Suppressor macrophage (primary cell): ENCODE measurements around the gene OPHN1.

Experiments
- DNase-seq, 4 experiments: peaks; one replicate each; pipeline ENCODE4 v3.0.0-alpha.2; 2020 to 2022

The OPHN1 gene

DNA sequence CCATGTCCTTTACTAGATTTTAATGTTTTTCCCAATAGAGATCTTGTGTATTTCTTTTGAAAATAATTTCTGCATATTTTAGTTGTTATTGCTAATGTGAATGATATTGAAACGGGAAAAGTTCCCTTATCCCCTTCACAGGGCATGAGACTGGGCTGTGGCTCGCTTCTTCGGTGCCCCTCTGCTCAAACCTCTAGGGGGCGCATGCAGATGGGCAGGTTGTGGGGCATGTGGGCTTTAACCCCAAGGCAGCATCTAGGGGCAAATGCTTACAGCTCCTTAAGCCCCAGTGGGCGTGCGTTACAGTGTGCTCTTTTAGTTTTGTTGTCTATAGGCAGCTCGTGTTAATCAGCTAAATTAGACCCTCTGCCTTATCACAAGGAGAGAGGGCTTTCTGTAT lies 194.7 kb downstream of the OPHN1 start:
- peak in 3 of 4 experiments; percentile 5 to 34 (median 26) for DNase-seq

DNA sequence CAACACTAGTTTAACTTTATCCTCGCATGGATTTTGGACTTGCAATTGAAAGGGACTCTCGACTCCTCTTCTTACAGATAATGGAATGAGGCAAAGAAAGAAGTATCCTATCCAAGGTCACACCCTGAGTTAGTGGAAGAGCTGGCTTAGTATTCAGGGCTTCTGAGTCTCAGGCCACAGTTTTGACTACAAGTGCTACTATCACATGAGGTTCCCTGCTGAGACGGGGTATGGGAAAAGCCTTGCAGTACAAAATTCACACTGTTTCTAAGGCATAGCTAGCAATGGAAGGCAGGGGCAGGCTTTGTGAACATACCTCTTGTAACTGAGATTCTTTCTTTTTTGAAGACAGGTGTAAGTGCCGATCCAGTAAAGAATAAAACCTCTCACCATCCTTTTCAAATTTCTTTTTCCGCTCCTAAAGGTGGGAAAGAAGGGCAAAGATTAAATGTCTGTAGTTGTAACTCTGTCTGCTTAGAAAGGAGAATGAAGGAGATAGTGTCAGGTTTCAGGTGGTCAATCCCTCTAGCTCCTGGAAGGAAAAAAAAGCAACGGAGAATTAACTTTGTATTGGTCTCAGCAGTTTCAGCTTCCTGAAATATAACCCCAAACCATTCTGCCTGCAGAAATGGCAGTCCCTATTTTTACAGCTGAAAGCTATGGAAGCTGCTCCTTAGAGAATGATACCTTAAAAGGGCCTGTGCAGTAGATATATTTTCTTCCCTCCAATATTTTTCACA lies 199.0 kb downstream of the OPHN1 start:
- DNase-seq: no peak

DNA sequence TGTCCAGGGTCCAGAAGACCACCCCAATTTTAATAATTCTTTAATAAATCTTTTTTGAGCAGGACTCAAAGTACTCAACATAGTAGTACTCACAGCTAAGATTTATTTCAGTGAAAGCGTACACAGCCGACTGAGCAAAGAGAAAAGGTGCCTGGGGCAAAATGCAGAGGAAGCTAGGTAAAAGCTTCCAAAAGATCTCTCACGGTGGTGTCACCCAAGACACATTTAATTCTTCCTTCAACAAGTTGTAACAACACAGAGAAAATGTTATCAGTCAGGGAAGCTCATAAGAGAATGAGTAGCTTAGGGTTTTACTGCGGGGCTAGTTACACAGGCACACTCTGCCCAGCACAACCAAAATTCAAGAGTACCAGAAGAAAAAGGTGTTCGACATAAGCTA lies 201.1 kb downstream of the OPHN1 start:
- no peak for DNase-seq

DNA sequence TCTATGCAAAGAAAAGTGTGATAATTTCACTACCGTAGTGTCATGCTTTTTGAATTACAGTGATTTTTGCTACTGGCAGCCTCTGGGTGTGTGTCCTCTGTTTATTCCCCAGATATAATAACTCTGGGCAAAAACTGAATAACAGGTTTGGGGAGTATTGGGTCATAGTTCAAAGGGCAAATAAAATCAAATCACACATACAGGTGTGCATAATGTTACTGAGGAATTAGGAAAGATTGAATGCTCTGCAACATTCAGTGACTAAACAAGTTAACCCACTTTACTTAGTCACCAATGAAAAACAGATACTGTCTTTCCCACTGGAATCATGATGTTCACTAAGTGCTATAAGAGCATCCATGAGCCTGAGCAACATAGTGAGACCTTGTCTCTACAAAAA lies 224.3 kb downstream of the OPHN1 start:
- no peak for DNase-seq

DNA sequence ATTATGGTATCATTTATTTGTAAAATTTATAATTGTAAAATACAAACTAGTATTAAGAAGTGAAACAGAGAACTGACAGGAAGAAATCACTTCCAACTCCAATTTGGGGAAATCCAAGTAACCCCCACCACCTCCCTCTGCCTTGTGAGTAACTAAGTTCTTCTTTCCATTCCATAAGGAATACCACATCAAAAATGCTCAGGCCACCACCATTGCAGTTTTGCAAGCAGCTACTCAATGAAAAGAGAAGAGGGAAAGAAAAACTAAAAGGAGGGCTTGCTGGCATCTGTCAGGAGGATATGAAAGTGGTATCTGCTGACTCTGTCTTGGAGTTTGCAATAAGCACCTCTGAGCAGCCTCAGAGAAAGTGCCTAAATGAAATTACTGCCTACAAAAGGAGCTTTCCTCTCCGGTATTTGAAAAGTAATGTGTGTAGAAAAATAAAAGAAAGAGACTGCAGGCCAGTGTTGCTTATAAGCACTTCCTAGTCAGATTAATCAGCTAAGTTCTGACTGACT lies 228.7 kb downstream of the OPHN1 start:
- peak; percentile 11 to 60 (median 55) for DNase-seq

DNA sequence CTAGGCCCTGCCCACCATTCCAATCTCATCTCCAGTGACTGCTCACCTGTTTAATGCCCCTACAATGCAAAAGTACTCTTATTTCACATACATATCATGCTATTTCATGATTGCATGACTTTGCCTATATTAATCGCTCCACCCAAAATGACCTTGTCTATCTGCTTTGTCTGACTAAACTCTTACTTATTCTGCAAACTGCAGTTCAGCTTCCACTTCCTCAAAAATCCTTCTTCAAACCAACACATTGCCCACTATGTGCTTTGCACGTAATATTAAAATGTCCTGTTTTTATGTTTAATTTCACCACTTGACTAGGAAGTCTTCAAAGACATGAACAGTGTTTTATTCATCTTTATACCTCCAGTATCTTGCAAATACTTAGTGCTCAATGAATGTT lies 229.6 kb downstream of the OPHN1 start:
- peak; percentile 19 to 64 (median 44) for DNase-seq

DNA sequence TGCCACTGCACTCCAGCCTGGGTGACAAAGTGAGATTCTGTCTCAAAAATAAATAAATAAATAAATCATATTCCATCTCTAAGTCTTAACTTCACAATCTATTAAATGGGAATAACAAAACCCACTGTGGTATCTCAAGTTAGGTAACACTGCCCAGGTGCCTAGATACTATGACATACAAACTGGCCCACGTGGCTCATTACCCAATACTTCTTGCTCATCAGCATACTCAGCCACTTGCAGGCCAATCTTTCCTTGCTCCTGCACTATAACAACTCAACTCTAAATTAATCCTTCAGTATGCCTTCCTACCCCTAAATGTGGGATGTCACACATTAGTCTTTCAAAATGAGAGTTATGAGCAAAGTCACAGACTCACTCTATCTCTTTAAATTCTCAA lies 230.1 kb downstream of the OPHN1 start:
- DNase-seq: peak in 3 of 4 experiments; percentile 17 to 30 (median 29)

DNA sequence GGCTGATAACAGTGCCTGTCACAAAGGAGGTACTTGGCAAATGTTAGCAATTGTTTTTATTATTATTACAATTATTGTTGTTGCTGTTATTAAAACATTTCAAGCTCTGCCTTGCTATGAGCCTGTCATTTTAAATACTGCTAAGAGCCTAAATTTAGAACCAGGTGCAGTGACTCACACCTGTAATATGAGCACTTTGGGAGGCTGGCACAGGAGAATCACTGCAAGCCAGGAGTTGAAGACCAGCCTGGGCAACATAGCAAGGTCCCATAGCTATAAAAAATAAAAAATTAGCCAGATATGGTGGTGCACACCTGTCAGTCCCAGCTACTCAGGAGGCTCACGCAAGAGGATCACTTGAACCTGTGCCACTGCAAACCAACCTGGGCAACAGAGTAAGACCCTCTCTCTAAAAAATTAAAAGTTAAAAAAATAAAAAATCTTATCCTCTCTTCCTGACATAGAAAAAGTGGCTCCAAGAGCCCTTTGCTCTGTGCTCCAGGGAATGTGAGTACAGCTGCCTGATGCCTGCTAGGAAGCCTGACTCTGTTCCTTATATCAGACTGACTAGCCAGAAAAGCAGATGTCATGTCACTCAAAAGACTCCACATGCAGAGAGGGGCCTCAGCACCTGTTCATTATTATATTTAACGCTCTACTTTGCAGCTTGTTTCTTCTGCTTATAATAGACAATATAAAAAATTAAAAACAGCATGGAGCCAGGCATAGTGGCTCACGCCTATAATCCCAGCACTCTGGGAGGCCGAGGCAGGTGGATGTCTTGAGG lies 234.0 kb downstream of the OPHN1 start:
- no peak for DNase-seq

DNA sequence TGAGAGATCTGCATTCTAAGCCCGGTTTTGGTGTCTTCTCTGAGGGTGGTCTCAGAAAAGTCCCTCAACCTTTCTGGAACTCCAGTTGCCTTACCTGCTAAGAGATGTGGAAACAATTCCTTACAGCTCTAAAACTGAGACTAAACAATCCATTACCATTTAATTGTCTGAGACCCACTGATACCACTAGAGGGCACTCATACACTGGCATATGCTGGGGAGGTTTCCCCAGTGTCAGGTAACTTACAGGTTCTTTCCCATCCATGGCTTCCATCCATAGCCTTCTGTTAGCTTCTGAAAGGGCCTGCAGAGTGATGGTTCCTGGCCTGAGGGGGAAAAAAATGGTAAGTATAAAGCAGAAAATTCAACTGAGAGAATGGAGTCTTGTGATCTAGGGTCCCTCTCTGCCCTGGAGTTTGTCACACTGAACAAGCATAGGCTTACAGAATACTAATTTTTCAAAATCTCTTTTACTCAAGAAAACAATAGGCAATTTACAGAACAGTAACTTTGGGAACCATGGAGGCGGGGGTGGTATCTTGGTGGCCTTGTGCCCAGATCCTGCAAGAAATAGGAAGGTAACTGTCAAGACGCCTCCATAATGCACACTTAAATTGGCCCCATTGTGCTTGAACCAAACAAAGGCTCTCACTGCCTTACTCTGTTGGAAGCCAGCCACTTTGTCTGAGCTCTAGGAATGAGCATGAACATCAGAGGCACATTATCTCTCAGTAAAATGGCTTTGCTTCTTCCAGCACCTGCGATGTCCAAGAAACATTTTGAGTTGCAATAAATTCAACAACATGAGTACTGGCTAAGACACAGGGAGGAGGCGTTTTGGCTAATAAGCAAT lies 236.1 kb downstream of the OPHN1 start:
- DNase-seq: peak; percentile 29 to 68 (median 48)

DNA sequence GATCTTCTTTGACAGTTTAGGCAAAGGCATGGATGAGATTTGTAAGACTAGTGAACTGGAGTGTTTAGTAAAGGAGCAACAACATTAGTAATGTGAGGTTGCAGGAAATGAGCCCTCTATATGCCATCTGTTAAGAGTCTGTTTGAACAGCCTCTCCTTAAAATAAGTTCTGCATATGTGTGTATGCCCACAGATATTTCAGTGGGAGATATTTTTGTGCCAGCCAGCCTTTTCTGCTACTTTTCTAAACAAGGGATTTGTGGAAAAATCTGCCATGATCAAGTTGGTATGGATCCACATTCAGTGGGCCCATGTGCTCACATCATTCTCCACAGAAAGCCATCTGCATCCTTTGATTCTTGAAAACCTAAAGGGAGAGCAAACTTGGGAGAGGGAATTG lies 237.7 kb downstream of the OPHN1 start:
- DNase-seq: no peak

DNA sequence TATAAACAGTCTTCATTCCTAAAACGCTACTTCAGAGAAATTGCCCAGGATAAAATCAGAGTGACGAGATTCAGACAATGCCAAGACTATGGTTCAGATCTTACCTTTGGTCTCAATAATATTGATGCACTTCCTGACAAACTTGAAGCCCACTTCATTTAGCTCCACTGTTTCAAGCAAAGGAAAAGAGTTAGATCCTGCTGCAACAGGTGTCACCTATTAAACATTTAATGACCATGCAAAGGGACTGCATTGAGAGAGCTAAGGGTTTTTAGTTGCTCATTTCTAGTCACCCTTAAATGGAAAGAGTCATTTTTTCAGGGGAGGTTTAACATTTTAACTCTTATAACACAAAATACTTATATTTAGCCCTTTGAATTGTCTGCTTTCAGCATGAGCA lies 239.5 kb downstream of the OPHN1 start:
- no peak for DNase-seq

DNA sequence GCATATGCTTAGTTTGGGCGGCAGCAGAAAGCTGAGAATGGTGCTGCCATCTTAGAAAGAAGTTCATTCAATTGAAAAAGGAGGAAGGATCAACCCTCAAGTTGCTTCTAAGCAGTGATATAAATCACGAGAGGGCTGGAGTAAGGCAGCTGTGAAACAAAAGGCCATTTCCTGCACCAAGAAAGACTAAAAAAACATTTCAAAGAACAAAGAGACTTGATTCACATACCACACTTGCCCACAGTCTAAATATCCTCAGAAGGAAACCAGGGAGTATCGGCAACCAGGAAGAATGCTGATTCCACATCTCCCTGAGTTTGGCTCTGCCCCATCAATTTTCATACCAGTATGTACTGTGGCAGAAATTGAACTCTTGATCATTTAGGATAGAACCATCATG lies 240.1 kb downstream of the OPHN1 start:
- DNase-seq: no peak

DNA sequence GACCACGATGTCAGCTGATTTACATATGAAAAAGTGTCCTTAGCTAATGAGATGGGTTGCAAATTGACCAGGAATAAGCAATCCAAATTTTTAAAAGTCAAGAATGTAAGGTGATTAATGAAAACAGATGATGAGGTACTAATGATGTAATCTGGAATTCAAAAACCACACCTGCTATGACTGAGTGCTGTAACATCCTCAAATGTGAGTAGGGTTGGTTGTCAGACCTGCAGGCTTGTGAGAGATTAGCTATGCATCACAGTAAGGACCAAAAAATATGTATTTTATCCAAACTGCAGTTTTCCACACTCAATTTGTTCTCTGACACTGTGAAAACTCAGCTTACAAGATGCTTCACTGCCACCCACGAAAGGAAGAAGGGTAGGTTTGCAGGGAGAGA lies 242.5 kb downstream of the OPHN1 start:
- DNase-seq: no peak

DNA sequence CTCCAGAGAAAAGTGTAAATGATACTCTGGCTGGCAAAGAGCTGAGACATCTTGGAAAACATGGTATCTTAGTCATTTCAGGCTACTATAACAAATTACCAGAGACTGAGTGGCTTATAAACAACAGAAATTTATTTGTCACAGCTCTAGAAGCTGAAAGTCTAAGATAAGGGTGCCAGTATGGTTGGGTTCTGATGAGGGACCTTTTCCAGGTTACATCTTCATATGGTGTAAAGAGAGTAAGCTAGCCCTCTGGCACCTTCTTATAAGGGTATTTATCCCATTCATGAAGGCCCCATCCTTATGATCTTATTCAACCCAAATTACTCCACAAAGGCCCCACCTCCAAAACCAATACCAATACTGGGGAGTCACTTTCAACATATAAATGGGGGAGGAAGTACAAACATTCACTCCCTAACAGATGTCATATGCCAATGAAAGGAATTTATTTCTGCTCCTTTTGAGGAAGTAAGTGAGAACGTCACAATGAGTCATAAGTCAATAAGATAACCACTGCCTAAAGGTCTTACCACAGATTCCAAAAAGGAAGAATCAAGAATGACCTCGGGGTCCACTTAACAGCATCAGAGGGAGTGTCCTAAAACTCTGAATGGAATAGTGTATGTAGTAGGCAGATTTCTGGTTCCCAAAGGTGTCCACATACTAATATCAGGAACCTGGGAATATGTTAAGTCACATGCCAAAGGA lies 246.6 kb downstream of the OPHN1 start:
- DNase-seq: peak; percentile 21 to 85 (median 58)

DNA sequence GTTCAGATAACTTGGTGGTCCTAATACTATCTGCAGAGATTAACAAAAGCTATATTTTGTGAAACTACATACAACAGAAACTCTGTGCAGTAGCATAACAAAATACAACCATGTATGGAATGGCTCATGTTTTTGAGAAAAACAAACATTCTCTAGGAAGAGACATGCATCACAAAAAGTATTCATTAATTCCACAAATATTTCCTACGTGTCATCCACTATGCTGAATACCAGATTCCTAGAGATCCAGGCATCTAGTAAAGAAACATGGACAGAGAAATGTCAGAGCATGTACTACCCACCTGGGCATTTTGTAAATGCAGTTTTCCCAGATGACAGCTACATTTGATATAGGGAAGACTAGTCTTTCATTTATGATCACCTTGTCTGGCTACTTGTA lies 248.1 kb downstream of the OPHN1 start:
- no peak for DNase-seq

DNA sequence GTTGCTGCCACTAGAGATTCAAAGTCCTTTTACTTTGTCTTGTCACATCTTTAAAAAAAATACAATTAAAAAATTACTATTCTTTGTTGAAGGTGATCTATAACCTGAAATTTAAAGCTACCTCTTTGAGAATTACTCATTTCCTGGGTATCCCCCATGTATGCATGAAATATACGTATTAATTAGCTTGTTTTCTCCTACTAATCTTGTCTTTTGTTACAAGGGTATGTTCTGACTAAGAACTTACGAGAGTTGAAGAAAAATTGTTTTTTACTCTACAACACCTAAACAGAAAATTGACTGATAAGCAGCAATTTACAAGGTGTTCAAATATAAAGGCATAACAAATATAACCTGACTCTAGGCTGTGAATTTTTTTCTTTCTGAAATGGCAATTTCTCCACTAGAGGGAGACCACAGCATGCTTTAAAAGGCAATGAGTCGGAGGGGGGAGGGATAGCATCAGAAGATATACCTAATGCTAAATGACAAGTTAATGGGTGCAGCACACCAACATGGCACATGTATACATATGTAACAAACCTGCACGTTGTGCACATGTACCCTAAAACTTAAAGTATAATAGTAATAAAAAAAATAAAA lies 249.6 kb downstream of the OPHN1 start:
- peak; percentile 14 to 55 (median 37) for DNase-seq

DNA sequence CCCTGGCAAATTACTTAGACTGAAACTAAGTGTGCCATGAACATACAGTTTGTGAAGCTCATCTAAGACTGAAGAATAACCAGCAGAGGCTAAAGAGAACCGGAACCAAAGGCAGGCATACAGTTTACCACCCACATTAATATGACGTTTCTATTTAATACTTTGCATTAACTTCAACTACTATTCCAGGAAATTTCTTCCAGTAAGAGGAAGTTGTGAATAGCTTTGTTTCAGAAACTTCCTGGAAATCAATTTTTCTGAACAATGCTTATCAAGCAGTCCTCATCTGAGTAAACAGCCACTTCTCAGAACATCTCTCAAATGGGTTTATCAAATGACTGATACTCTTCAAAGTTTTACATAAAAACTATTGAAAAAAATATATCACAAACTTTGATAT lies 252.7 kb downstream of the OPHN1 start:
- DNase-seq: no peak

DNA sequence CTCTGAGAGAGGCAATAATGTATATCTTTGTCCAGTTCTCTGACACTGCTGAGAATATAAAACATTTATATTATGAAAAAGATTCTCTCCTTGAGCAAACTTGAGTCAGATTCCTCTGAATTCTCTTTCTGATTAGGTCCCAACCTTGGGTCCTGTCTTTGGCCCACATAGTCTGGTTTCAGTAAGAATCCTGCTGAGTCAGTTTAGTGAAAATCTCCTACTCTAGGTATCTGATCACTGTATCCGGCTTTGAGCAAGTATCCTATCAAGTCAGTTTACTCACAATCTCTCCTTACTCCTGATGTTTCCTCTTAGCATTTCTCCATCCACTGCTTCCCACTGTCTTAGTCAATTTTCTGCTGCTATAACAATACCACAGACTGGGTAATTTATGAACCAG lies 253.9 kb downstream of the OPHN1 start:
- no peak for DNase-seq

DNA sequence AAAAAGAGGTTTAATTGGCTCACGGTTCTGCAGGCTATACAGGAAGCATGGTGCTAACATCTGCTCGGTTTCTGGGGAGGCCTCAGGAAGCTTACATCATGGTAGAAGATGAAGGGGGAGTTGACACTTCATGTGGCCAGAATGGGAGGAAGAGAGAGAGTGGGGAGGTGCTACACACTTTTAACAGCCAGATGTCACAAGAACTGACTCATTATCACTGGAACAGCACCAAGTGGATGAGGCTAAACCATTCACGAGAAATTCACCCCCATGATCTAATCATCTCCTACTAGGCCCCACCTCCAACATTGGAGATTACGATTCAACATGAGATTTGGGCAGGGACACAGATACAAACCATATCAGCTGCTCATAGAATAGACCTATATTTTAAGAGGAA lies 255.8 kb downstream of the OPHN1 start:
- peak in 1 of 4 experiments; percentile 1 for DNase-seq

DNA sequence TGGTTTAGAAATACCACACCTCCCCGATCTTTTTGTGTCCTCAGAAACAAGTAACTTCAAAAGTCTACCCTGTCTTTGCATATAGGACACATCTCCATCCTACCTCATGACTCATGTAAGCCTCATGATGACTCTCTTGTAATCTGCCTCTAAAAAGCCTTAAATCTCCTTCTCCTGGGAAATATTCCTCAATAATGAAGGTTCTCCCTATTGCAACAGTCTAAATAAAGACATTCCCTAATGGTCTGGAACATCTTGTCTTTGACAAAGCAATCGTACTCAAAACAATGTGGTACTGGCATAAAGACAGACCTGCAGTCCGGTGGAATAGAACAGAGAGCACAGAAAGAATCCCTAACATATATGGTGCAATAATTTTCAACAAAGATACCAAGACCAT lies 257.7 kb downstream of the OPHN1 start:
- no peak for DNase-seq

DNA sequence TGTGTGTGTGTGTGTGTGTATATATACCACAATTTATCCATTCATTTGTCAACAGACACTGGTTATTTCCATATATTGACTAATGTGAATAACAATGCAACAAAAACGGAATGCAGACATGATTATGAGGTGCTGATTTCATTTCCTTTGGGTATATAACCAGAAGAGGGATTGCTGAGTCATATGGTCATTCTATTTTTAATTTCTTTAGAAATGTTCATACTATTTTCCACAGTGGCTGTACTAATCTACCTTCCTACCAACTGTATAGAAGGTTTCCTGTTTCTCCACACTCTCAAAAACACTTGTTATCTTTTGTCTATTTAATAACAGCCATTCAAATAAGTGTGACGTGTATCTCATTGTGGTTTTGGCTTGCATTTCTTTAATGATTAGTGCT lies 269.9 kb downstream of the OPHN1 start:
- peak in 2 of 4 experiments; percentile 3 to 12 for DNase-seq

DNA sequence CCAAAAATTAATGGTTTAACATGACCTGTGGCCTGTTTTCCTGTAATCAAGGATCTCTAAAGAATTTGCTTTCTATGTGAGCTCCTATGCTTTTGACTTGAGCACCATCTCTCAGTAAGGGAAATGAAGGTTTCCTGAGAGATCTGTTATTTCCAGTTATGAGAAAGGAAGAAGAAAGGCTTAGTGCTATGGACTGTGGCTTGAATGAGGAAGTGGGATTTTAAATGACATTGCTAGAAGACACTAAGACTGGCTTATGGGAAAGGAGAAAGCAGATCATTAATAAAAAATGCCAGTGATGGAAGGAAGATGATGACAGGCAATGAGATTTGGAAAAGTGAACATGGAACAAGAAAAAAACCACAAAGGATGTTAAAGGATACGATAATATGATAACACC lies 285.4 kb downstream of the OPHN1 start:
- peak in 2 of 4 experiments; percentile 13 to 29 for DNase-seq
